ENCODE data around the gene ATXN2. TPM values are rescaled to one million over a fixed set of nuclear protein-coding genes. Genes with fewer than 3 reads are reported as not detected.

Gene ATXN2
- total and polyA plus RNA-seq, 9 of the 15 experiments (the other 6 are each of a cell fraction or from before 2014, with no cell fraction given), result 16.8 to 67.8 (median 29.3) TPM

DNA sequence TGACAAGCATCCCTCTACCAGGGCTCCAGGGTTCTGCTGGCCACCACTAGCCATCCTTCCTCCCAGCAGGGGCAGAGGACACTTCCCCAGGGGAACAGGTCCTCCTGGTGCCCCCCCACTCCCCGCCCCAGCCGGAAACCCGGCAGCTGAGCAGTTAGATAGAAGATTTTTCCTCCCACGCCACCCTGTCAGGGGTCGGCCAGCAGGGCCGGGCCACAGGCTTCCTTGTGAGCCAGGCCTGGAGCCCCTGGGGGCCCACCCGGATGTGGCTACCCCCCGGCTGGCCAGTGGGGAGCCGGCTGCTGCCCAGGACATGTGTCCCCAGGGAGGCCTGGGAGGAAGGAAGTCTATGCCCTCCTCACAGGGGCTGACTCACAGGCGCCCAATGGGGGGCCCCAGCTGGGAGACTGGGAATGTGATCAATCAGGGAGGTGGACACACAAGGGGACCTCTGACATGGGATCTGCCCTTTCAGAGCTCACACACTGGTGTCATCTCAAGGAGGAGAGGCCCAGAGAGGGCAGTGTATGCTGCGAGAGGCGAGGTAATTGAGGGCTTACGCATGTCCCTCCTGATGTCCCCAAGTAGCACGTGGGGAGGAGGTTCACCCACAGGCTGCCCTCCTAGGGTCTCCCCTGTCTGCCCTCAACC, 189.2 kb downstream of the ATXN2 start:
- peak overlapping the region; percentile 92 for H3K27ac ChIP-seq (ENCODE audit: extremely low read depth, low read depth, low read length)
- intact Hi-C loops (cut with micrococcal nuclease), result loop anchor here (5.0 kb wide), 2 partner anchors 187 to 277 kb away; partner anchors contain the start of genes ACAD10, ATXN2 and BRAP
- WGBS (ENCODE audit: insufficient coverage, low coverage, missing lambda C conversion rate), result 1% methylated on average over 10 of the region's 14 CpGs
- peaks cover 65 to 81% of the 10 kb centered on the region in 2 experiments for H3K4me1 ChIP-seq (replicated peaks in 1 of 2; ENCODE audit: control insufficient read depth in 2 of 2, insufficient read depth in 2 of 2, low read length in 2 of 2)
- no peaks in the 10 kb centered on the region for H3K27me3 ChIP-seq (ENCODE audit: control insufficient read depth in 2 of 2, insufficient read depth in 2 of 2, low read length in 2 of 2)
- H3K36me3 ChIP-seq (ENCODE audit: control insufficient read depth, insufficient read depth, low read length), result peaks cover 64% of the 10 kb centered on the region
- peak overlapping the region; percentile 93 for H3K4me3 ChIP-seq
- ATAC-seq (peak; percentile 34), FAIRE-seq (peak; percentile 77), DNase-seq (ENCODE audit: extremely low read depth in 1 of 4, low spot score in 3 of 4) (peak; percentile 75 to 92 (median 80))
- H3K9ac ChIP-seq (ENCODE audit: insufficient read depth in 1 of 2, low read depth in 2 of 2, low read length in 2 of 2), result peak overlapping the region; percentile 90 to 91
- POLR2A ChIA-PET, result interaction anchor here (1.0 to 1.4 kb wide), 2 partner anchors 14 to 16 kb away, joined by 4 to 5 read pairs; no protein-coding TSS in a partner anchor
- no TSS peak for BruUV-seq (replicated peaks)
- H4K20me1 ChIP-seq (replicated peaks; ENCODE audit: control insufficient read depth, insufficient read depth, low read length), result peaks cover 64% of the 10 kb centered on the region
- in situ Hi-C loops (cut with MboI), result loop anchor here (5.0 kb wide), 1 partner anchor 262 kb away; no protein-coding TSS in a partner anchor
- H3K79me2 ChIP-seq (ENCODE audit: control insufficient read depth, insufficient read depth, low read length), result peaks cover 92% of the 10 kb centered on the region
- peaks cover 21% of the 10 kb centered on the region for H3K9me1 ChIP-seq (ENCODE audit: control insufficient read depth, insufficient read depth, low read length)
- H3K4me2 ChIP-seq (ENCODE audit: insufficient read depth, low read length), result peak overlapping the region; percentile 92
- H2AFZ ChIP-seq (ENCODE audit: low read depth, low read length), result no peak overlapping the region
- H3K9me3 ChIP-seq (replicated peaks; ENCODE audit: control insufficient read depth, insufficient read depth, low read depth, low read length), result no peaks in the 10 kb centered on the region
- CTCF ChIA-PET (ENCODE audit: low intra/inter-chr PET ratio), result no interaction called here
- no peak for TF ChIP-seq HIVEP1 (CRISPR knock-in tag; IDR thresholded peaks at IDR 0.05)
- TF ChIP-seq KLF10 (CRISPR knock-in tag; IDR thresholded peaks at IDR 0.05), result no peak
- no peak for TF ChIP-seq CHCHD3 (CRISPR knock-in tag; IDR thresholded peaks at IDR 0.05)
- TF ChIP-seq NFE2 (IDR thresholded peaks at IDR 0.05; ENCODE audit: low read depth), result no peak
- TF ChIP-seq KAT7 (CRISPR knock-in tag; IDR thresholded peaks at IDR 0.05; ENCODE audit: borderline replicate concordance), result no peak
- no peak for TF ChIP-seq RBM14 (IDR thresholded peaks at IDR 0.05; ENCODE audit: borderline replicate concordance, insufficient read depth, low read depth, low read length)
- TF ChIP-seq, protein P1, sequence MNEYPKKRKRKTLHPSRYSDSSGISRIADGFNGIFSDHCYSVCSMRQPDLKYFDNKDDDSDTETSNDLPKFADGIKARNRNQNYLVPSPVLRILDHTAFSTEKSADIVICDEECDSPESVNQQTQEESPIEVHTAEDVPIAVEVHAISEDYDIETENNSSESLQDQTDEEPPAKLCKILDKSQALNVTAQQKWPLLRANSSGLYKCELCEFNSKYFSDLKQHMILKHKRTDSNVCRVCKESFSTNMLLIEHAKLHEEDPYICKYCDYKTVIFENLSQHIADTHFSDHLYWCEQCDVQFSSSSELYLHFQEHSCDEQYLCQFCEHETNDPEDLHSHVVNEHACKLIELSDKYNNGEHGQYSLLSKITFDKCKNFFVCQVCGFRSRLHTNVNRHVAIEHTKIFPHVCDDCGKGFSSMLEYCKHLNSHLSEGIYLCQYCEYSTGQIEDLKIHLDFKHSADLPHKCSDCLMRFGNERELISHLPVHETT (CRISPR knock-in tag; conservative IDR thresholded peaks at IDR 0.05 in 1 of 2, IDR thresholded peaks at IDR 0.05 in 1 of 2), result no peak; a peak in 1 of 4 replicates
- TF ChIP-seq FOXM1 (IDR thresholded peaks at IDR 0.05; ENCODE audit: low read depth), result no peak
- no peak for TF ChIP-seq FOXM1 (CRISPR knock-in tag; IDR thresholded peaks at IDR 0.05; ENCODE audit: low read depth)
- TF ChIP-seq ARHGAP35 (IDR thresholded peaks at IDR 0.05; ENCODE audit: partially characterized antibody), result no peak
- no peak for TF ChIP-seq PPARD (CRISPR knock-in tag; IDR thresholded peaks at IDR 0.05)
- TF ChIP-seq RBM17 (IDR thresholded peaks at IDR 0.05; ENCODE audit: borderline replicate concordance, low read depth, low read length), result no peak
- TF ChIP-seq SPI1 (IDR thresholded peaks at IDR 0.05; ENCODE audit: borderline replicate concordance, low read depth, low read length), result peak; percentile 48
- TF ChIP-seq GTF2F1 (IDR thresholded peaks at IDR 0.05; ENCODE audit: low read depth, low read length), result no peak
- TF ChIP-seq, protein P2, sequence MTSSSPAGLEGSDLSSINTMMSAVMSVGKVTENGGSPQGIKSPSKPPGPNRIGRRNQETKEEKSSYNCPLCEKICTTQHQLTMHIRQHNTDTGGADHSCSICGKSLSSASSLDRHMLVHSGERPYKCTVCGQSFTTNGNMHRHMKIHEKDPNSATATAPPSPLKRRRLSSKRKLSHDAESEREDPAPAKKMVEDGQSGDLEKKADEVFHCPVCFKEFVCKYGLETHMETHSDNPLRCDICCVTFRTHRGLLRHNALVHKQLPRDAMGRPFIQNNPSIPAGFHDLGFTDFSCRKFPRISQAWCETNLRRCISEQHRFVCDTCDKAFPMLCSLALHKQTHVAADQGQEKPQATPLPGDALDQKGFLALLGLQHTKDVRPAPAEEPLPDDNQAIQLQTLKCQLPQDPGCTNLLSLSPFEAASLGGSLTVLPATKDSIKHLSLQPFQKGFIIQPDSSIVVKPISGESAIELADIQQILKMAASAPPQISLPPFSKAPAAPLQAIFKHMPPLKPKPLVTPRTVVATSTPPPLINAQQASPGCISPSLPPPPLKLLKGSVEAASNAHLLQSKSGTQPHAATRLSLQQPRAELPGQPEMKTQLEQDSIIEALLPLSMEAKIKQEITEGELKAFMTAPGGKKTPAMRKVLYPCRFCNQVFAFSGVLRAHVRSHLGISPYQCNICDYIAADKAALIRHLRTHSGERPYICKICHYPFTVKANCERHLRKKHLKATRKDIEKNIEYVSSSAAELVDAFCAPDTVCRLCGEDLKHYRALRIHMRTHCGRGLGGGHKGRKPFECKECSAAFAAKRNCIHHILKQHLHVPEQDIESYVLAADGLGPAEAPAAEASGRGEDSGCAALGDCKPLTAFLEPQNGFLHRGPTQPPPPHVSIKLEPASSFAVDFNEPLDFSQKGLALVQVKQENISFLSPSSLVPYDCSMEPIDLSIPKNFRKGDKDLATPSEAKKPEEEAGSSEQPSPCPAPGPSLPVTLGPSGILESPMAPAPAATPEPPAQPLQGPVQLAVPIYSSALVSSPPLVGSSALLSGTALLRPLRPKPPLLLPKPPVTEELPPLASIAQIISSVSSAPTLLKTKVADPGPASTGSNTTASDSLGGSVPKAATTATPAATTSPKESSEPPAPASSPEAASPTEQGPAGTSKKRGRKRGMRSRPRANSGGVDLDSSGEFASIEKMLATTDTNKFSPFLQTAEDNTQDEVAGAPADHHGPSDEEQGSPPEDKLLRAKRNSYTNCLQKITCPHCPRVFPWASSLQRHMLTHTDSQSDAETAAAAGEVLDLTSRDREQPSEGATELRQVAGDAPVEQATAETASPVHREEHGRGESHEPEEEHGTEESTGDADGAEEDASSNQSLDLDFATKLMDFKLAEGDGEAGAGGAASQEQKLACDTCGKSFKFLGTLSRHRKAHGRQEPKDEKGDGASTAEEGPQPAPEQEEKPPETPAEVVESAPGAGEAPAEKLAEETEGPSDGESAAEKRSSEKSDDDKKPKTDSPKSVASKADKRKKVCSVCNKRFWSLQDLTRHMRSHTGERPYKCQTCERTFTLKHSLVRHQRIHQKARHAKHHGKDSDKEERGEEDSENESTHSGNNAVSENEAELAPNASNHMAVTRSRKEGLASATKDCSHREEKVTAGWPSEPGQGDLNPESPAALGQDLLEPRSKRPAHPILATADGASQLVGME (CRISPR knock-in tag; IDR thresholded peaks at IDR 0.05), result no peak; the same call in 1 of the 2 replicates

Data from K562 (cell line).